Fibroblast of the conjunctiva (primary cell): Measurements from ENCODE around the gene PAGE2.
"Not testable (repeated sequence)": the region's sequence is repeated elsewhere in the genome, so short reads cannot be mapped to it uniquely, and the experiment has no call there.

Source experiments
- DNase-seq: peaks from one replicate; pipeline ENCODE4 v3.0.0-alpha.2; 2010; ENCODE audit warnings: low read depth

Gene PAGE2

GRCh38 chrX:55088795-55089489 is at the start of gene PAGE2:
Gene PAGE2, plus strand, starts transcription at chrX:55089018. Its CDS starts 1,003 bp downstream, at chrX:55090021.
- no peak for DNase-seq

GRCh38 chrX:55039471-55039870 is 49.3 kb upstream of the PAGE2 start:
- no peak for DNase-seq

- DNase-seq = no peak
Measured at GRCh38 chrX:55041514-55041913, 47.3 kb upstream of the PAGE2 start.

- DNase-seq = not testable (repeated sequence)
Measured at GRCh38 chrX:55050599-55050998, 38.2 kb upstream of the PAGE2 start.

- DNase-seq = no peak
Measured at GRCh38 chrX:55056820-55057674, 31.8 kb upstream of the PAGE2 start.

GRCh38 chrX:55057675-55058249 is 31.1 kb upstream of the PAGE2 start:
- peak; percentile 10 for DNase-seq

- not testable (repeated sequence) for DNase-seq
Measured at GRCh38 chrX:55067180-55067579, 21.6 kb upstream of the PAGE2 start.

GRCh38 chrX:55072286-55072685 is 16.5 kb upstream of the PAGE2 start:
- no peak for DNase-seq

- DNase-seq = no peak
Measured at GRCh38 chrX:55074851-55075467, 13.9 kb upstream of the PAGE2 start, which contains the start of gene PAGE2B. Gene PAGE2B, plus strand, starts transcription at chrX:55075030. Its CDS starts 1,012 bp downstream, at chrX:55076042.

- no peak for DNase-seq
Measured at GRCh38 chrX:55098691-55099090, 9.9 kb downstream of the PAGE2 start.

- DNase-seq = no peak
Measured at GRCh38 chrX:55099162-55099561, 10.3 kb downstream of the PAGE2 start.

- no peak for DNase-seq
Measured at GRCh38 chrX:55102754-55103153, 13.9 kb downstream of the PAGE2 start.

GRCh38 chrX:55107262-55107661 is 18.4 kb downstream of the PAGE2 start:
- DNase-seq = no peak

GRCh38 chrX:55107911-55108310 is 19.1 kb downstream of the PAGE2 start:
- DNase-seq = no peak

- no peak for DNase-seq
Measured at GRCh38 chrX:55109306-55109705, 20.5 kb downstream of the PAGE2 start.

GRCh38 chrX:55111578-55112254 is 22.9 kb downstream of the PAGE2 start:
- DNase-seq = no peak

- DNase-seq = not testable (repeated sequence)
Measured at GRCh38 chrX:55116589-55116988, 27.8 kb downstream of the PAGE2 start.

GRCh38 chrX:55118574-55118973 is 29.8 kb downstream of the PAGE2 start:
- DNase-seq = no peak

GRCh38 chrX:55119271-55119670 is 30.5 kb downstream of the PAGE2 start:
- no peak for DNase-seq

GRCh38 chrX:55119712-55120111 is 30.9 kb downstream of the PAGE2 start:
- DNase-seq = no peak

GRCh38 chrX:55120761-55121358 is 32.0 kb downstream of the PAGE2 start:
- no peak for DNase-seq
